ENCODE data around the gene A4GNT. TPM values are rescaled to one million over a fixed set of nuclear protein-coding genes. Genes with fewer than 3 reads are reported as not detected.
"Not testable (repeated sequence)": the region's sequence is repeated elsewhere in the genome, so short reads cannot be mapped to it uniquely, and the experiment has no call there.

Gene A4GNT
- polyA plus RNA-seq, 1 donor from 2014 or later = not detected

DNA sequence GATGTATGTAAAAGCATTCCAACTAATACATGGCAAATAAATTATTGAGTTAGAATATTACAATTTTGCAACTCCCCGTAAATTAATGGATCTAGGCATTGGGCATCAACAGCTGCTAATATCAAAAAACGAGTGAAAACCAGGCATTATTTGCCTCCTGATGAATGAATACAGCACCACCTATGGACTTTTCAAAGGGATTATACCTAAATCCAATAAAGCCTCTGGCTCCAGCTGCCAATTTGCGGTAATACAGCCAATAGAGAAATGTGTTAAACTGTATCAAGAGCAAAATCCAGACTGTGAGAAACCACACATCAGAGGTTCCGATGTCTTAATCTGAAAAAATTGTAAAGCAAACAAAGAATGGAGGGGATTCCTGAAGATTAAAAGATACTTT lies 16.3 kb upstream of the A4GNT start:
- Histone ChIP-seq H4K20me1 (ENCODE audit: insufficient read depth) (no peaks in the 10 kb centered on the region), H3K9me3 (ENCODE audit: low read length) (no peaks in the 10 kb centered on the region), H3F3A (ENCODE audit: insufficient read depth, low read length, poor library complexity, severe bottlenecking) (no peaks in the 10 kb centered on the region), H2AFZ (ENCODE audit: low read depth, low read length) (no peak overlapping the region), H3K27ac (ENCODE audit: low read length) (no peak overlapping the region), H3K36me3 (ENCODE audit: insufficient read depth, low read length) (no peaks in the 10 kb centered on the region), H3K9ac (ENCODE audit: low read length) (no peak overlapping the region), H3K27me3 (ENCODE audit: insufficient read depth, low read depth, low read length) (no peaks in the 10 kb centered on the region), H3K4me3 (ENCODE audit: low read length) (no peak overlapping the region), H3K79me2 (replicated peaks; ENCODE audit: insufficient read depth, low read length) (no peaks in the 10 kb centered on the region), H3K9me2 (ENCODE audit: insufficient read depth, low read length) (no peaks in the 10 kb centered on the region), H3K4me2 (ENCODE audit: low read length) (no peak overlapping the region)
- TF ChIP-seq MXI1 (conservative IDR thresholded peaks at IDR 0.05; ENCODE audit: poor library complexity, severe bottlenecking) = no peak
- TF ChIP-seq TAF1 (IDR thresholded peaks at IDR 0.05; ENCODE audit: low read depth) = no peak
- no peak for TF ChIP-seq RAD21 (conservative IDR thresholded peaks at IDR 0.05)
- no peak for TF ChIP-seq EZH2 (IDR thresholded peaks at IDR 0.05; ENCODE audit: borderline replicate concordance, insufficient read depth, low read length, poor library complexity, severe bottlenecking)
- TF ChIP-seq, protein P1, sequence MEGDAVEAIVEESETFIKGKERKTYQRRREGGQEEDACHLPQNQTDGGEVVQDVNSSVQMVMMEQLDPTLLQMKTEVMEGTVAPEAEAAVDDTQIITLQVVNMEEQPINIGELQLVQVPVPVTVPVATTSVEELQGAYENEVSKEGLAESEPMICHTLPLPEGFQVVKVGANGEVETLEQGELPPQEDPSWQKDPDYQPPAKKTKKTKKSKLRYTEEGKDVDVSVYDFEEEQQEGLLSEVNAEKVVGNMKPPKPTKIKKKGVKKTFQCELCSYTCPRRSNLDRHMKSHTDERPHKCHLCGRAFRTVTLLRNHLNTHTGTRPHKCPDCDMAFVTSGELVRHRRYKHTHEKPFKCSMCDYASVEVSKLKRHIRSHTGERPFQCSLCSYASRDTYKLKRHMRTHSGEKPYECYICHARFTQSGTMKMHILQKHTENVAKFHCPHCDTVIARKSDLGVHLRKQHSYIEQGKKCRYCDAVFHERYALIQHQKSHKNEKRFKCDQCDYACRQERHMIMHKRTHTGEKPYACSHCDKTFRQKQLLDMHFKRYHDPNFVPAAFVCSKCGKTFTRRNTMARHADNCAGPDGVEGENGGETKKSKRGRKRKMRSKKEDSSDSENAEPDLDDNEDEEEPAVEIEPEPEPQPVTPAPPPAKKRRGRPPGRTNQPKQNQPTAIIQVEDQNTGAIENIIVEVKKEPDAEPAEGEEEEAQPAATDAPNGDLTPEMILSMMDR (IDR thresholded peaks at IDR 0.05; ENCODE audit: poor library complexity, severe bottlenecking) = no peak
- TF ChIP-seq, protein P2, sequence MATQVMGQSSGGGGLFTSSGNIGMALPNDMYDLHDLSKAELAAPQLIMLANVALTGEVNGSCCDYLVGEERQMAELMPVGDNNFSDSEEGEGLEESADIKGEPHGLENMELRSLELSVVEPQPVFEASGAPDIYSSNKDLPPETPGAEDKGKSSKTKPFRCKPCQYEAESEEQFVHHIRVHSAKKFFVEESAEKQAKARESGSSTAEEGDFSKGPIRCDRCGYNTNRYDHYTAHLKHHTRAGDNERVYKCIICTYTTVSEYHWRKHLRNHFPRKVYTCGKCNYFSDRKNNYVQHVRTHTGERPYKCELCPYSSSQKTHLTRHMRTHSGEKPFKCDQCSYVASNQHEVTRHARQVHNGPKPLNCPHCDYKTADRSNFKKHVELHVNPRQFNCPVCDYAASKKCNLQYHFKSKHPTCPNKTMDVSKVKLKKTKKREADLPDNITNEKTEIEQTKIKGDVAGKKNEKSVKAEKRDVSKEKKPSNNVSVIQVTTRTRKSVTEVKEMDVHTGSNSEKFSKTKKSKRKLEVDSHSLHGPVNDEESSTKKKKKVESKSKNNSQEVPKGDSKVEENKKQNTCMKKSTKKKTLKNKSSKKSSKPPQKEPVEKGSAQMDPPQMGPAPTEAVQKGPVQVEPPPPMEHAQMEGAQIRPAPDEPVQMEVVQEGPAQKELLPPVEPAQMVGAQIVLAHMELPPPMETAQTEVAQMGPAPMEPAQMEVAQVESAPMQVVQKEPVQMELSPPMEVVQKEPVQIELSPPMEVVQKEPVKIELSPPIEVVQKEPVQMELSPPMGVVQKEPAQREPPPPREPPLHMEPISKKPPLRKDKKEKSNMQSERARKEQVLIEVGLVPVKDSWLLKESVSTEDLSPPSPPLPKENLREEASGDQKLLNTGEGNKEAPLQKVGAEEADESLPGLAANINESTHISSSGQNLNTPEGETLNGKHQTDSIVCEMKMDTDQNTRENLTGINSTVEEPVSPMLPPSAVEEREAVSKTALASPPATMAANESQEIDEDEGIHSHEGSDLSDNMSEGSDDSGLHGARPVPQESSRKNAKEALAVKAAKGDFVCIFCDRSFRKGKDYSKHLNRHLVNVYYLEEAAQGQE (IDR thresholded peaks at IDR 0.05; ENCODE audit: borderline replicate concordance) = no peak
- TF ChIP-seq POLR2AphosphoS5 (IDR thresholded peaks at IDR 0.05) = no peak
- TF ChIP-seq EP300 (conservative IDR thresholded peaks at IDR 0.05; ENCODE audit: poor library complexity, severe bottlenecking) = no peak

DNA sequence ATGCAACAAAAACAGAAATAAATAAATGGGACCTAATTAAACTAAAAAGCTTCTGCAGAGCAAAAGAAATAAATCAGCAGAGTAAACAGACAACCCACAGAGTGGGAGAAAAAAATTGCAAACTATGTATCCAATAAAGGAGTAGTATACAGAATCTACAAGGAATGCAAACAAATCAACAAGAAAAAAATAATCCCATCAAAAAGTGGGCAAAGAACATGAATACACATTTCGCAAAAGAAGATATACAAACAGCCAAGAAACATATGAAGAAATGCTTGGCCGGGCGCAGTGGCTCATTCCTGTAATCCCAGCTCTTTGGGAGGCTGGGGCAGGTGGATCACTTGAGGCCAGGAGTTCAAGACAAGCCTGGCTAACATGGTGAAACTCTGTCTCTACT lies 10.0 kb upstream of the A4GNT start:
- H2AFZ ChIP-seq (ENCODE audit: low read depth, low read length); H3K27me3 ChIP-seq (ENCODE audit: insufficient read depth, low read depth, low read length); H4K20me1 ChIP-seq (ENCODE audit: insufficient read depth); H3K4me3 ChIP-seq (ENCODE audit: low read length); H3K9me2 ChIP-seq (ENCODE audit: insufficient read depth, low read length); H3K79me2 ChIP-seq (replicated peaks; ENCODE audit: insufficient read depth, low read length); H3K9me3 ChIP-seq (ENCODE audit: low read length); H3K27ac ChIP-seq (ENCODE audit: low read length); H3K9ac ChIP-seq (ENCODE audit: low read length); H3F3A ChIP-seq (ENCODE audit: insufficient read depth, low read length, poor library complexity, severe bottlenecking); H3K36me3 ChIP-seq (ENCODE audit: insufficient read depth, low read length); H3K4me2 ChIP-seq (ENCODE audit: low read length): not testable (repeated sequence)

DNA sequence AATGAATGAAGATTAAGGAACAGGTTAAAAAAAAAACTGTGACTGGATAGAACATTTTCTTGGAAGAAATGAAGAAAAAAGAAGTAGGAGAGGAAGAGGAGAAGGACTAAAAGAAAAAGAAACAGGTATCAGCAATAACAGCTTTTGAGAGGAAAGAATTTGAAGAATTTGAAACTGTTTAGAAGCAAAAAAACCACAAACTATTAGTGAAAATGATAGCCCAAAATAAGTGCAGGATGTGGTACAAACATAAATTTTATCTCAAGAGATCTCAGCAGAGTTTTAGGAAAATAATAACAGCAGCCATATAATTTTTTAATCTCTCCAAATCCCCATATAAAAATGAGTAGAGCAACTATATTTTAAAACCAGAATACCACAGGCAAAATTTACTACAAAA lies 8.8 kb upstream of the A4GNT start:
- H3K9ac ChIP-seq (ENCODE audit: low read length) = no peak overlapping the region
- no peaks in the 10 kb centered on the region for H3K9me3 ChIP-seq (ENCODE audit: low read length)
- H3K4me2 ChIP-seq (ENCODE audit: low read length) = no peak overlapping the region
- H3K27me3 ChIP-seq (ENCODE audit: insufficient read depth, low read depth, low read length) = no peaks in the 10 kb centered on the region
- no peaks in the 10 kb centered on the region for H3K79me2 ChIP-seq (replicated peaks; ENCODE audit: insufficient read depth, low read length)
- TF ChIP-seq, protein P1 (IDR thresholded peaks at IDR 0.05; ENCODE audit: poor library complexity, severe bottlenecking) = no peak
- TF ChIP-seq EP300 (conservative IDR thresholded peaks at IDR 0.05; ENCODE audit: poor library complexity, severe bottlenecking) (no peak), TAF1 (IDR thresholded peaks at IDR 0.05; ENCODE audit: low read depth) (no peak), EZH2 (IDR thresholded peaks at IDR 0.05; ENCODE audit: borderline replicate concordance, insufficient read depth, low read length, poor library complexity, severe bottlenecking) (no peak), MXI1 (conservative IDR thresholded peaks at IDR 0.05; ENCODE audit: poor library complexity, severe bottlenecking) (no peak), SMC3 (conservative IDR thresholded peaks at IDR 0.05; ENCODE audit: poor library complexity) (no peak), POLR2AphosphoS5 (IDR thresholded peaks at IDR 0.05) (no peak), RAD21 (conservative IDR thresholded peaks at IDR 0.05) (no peak)
- TF ChIP-seq, protein P2 (IDR thresholded peaks at IDR 0.05; ENCODE audit: borderline replicate concordance) = no peak
- H3K4me3 ChIP-seq (ENCODE audit: low read length) = no peak overlapping the region
- no peak overlapping the region for H2AFZ ChIP-seq (ENCODE audit: low read depth, low read length)
- H3K36me3 ChIP-seq (ENCODE audit: insufficient read depth, low read length) = no peaks in the 10 kb centered on the region
- H3K27ac ChIP-seq (ENCODE audit: low read length) = no peak overlapping the region
- H3F3A ChIP-seq (ENCODE audit: insufficient read depth, low read length, poor library complexity, severe bottlenecking) = no peaks in the 10 kb centered on the region
- no peaks in the 10 kb centered on the region for H3K9me2 ChIP-seq (ENCODE audit: insufficient read depth, low read length)
- H4K20me1 ChIP-seq (ENCODE audit: insufficient read depth) = no peaks in the 10 kb centered on the region

Data from neural cell (in vitro differentiated cells).